Occipital lobe (tissue), 2 donors: ENCODE results near the gene FGF1. TPM values are rescaled to one million over a fixed set of nuclear protein-coding genes. Genes with fewer than 3 reads are reported as not detected.
"Not testable (repeated sequence)": the region's sequence is repeated elsewhere in the genome, so short reads cannot be mapped to it uniquely, and the experiment has no call there.

Experiments used
- DNase-seq: peaks from one replicate; lab custom pipeline; 2025; lab: John Stamatoyannopoulos, UW
- total RNA-seq: library from RNA; depleted of rRNA; stranded (reverse); fragments of >200 nt; gene quantifications from one replicate; pipeline ENCODE4 v1.2.3, GENCODE V29; 2014

Gene FGF1
- total RNA-seq, 1 donor from 2014 or later, result 6.9 TPM

DNA sequence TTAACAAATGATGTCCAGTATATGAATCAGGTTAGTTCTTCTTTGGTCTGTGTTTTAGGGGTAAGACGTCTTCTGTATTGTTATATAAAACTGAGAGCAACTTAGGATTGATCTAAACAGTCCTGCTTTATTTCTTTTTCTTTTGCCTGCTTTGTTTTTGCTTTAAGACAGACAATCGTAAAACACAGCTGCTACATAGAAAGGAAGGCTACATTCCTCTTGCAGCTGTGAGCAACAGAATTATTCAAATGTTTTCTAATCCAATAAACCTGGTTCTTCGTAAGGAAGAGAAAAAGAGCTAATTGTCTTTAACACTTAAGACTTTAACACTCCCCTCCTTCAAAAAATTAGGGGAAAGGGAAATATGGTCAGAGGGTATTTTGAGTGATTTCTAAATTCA, 14.6 kb downstream of the FGF1 start:
- DNase-seq, result no peak

DNA sequence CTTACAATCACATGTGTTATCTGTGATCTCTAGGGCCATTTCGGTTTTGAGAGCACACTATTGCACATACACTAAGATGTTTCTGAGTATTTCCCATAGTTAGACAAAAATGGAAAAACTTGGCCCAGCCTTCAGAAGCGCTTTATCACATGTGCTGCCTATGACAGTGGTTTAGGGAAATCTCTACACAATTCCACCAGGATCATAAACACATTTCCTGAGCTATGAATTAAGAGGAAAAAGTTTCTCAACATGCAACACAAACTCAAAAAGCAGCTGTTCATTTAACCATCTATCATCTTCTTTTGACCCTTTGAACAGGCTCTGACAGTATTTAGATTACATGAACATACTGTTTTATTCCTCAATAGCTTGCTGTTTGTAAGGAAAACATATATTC, 15.1 kb downstream of the FGF1 start:
- DNase-seq, result no peak

DNA sequence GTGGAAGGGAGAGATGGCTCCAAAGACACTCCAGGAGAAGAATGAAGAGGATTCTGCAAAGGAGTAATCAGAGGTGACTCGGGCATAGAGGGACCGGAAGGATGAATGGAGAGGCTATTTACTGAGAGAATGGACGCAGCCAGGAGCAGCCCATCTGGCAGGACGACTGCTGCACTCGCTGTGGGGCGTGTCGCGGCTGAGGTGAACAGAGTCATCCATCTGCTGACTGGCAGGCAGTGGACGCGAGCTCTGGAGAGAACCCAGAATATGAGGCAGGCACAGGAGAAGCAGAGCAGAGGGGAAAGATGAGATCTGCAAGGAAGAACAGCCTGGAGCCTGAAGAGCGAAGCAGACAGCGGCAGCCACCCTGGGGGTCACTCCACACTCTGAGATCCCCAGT, 16.4 kb downstream of the FGF1 start:
- DNase-seq, result no peak

DNA sequence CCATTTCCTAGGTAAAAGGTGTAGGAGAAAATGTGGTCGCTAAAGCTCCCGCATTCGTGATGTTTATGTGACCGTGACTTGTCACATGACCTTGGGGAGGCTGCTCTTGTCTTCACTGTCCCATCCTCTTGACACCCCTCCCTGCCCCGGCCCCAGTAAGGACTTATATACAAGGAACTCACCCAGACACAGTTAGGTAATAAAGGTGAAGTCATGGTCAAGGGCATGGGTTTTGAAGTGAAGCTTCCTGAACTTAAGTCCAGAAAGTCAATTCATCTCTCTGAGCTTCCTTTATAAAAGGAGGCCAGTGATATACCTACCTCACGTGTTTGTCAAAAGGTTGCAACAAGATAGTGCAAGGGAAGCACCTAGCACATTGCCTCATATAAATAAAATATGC, 17.6 kb downstream of the FGF1 start:
- DNase-seq, result no peak

DNA sequence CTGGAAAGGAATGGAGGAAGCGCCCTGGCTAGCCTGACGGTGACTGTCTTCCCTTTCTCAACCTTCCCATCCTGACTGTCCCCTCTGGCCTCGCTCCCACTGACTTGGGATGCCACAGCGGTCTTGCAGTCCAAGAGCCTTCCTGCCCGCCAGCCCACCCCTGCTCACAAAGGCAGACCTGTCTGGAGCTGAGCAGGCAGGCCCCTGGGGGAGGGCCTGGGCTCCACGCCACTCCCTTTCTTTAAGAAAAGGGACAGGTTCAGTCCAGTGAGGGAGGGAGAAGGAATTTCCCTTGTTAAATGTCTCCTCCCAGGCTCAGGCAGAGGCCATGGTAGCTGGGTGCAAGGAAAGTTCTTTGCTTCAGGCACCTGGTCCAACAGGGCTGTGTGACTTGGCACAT, 18.1 kb downstream of the FGF1 start:
- DNase-seq, result no peak

DNA sequence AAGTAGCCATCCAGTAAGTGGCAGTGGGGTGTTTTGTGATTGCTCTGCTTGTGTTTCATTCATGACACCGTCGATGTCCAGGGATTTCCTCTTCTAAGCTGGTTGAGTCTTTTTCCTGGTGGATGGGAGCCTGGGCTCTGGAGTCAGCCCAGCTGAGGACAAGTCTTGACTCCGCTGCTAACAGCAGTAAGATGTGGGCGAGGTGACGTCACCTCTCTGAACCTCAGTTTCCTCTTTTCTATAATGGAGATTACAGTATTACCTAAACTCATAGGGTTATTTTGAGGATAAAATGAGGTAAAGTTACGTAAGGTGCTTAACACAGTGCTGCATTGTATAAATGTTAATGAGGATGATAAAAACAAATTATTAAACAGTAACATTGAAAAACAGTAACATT, 21.3 kb downstream of the FGF1 start:
- DNase-seq, result no peak

DNA sequence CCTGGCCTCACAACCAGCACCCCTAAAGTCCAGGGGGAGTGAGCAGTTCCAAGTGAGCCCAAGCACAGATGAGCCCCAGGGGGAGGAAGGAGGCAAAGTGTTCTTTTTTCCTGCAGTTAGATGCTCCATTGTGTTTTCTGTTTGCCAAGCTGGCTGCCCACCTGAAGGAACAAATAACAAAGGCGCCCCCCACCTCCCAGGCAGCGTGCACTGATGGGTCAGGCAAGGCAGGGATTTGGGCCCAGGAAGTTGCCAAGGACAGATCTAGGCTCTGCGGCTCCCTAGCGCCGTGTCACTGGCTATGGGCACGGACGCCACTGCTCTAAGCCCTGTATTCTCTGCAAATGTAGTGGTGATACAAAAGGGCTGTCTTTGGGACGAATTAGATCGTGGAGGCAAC, 21.8 kb downstream of the FGF1 start:
- no peak for DNase-seq

DNA sequence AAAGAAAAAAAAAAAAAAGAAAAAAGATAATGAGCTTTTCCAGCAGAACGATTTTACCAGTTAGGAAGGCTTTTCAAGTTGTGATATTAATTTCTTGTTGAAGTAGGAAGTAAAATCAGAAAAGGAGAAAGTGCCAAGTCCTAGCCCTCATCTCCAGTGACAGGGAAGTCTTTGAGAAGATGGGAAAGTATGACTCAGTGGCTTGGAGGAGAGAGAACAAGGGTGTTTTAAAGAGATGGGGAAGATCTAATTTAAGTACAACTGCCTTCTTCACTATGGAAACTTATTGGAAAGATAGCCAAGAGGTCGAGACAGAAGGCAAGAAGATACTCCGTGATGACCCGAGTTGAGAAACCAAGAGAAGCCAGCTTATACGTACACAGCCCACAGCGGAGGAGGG, 22.6 kb downstream of the FGF1 start:
- DNase-seq, result no peak

DNA sequence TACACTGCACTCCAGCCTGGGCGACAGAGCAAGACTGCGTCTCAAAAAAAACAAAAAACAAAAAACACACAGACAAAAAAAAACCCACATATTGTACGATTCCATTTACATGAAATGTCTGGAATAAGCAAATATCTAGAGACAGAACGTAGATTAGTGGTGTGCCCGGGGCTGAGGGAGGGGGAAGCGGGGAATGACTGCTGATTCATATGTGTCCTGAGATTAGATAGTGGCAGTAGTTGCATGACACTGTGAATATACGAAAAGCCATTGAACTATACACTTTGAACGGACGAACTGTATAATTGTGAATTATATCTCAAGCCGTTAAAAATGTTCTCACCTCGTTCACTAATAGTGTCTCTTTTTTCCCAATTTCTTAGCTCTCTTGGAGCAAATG, 23.9 kb downstream of the FGF1 start:
- DNase-seq, result no peak

DNA sequence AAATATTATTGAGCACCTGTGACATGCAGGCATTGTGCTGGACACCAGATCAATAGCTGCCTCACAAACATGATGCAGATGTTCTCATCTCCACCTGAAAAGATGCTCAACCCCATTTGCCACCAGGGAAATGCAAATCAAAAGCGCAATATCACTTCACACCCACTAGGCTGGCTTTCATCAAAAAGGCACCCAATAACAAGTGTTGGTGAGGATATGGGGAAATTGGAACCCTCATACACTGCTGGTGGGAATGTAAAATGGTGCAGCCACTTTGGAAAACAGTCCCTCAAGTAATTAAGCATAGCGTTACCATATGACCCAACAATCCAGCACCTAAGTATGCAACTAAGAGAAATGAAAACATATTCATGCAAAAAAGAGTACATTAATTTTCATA, 24.7 kb downstream of the FGF1 start:
- DNase-seq, result no peak

DNA sequence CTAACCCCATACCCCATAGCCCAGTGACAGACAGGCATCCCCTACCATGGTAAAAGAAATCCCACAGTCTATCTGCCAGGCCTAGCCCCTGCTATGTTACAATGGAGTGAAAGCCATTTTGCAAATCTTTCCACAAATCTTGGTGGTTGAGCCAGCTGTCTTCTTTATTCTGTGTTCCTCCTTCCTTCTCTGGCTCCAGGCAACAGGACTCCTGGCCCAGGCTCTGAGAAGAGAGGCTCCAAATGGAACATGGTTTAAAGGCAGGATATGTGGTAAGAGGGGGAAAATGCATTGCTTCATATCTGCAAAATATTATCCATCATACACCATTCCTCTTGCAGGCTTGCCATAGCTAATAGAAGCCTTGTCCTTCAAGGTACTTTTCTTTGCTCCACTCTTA, 25.2 kb downstream of the FGF1 start:
- no peak for DNase-seq

DNA sequence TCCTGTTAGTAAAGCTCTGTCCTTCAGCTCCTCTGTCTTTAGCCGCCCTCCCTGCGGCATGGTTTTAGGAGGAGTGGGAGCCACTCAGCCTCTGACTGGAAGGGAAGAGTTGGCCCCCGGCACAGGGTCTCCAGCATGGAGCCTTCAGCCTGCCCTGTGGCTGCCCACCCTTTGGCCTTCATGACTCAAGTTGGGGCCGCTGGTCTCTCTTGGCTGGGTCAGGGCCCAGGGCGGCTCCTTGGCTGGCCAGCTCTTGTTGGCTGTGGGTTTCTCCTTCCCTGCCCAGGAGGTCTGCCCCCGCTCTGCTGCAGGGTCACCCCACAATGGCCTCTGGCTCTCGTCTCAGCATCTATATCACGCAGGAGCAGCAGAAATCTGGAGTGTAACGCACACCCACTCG, 25.7 kb downstream of the FGF1 start:
- no peak for DNase-seq

DNA sequence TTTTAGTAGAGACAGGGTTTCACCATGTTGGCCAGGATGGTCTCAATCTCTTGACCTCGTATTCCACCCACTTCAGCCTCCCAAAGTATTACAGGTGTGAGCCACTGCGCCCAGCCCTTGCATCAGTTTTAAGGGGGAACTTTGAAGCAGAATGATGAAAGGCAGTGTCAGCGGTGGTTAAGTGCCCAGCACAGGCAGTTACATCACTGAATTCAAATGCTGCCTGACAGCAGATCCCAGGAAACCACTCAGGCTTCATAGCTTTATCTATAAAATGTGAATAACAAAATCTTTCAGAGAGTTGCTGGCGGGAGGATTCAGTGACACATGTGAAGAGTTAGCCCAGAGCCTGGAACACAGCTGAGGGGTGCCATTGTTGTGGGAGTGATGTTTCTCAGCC, 26.5 kb downstream of the FGF1 start:
- DNase-seq, result no peak

DNA sequence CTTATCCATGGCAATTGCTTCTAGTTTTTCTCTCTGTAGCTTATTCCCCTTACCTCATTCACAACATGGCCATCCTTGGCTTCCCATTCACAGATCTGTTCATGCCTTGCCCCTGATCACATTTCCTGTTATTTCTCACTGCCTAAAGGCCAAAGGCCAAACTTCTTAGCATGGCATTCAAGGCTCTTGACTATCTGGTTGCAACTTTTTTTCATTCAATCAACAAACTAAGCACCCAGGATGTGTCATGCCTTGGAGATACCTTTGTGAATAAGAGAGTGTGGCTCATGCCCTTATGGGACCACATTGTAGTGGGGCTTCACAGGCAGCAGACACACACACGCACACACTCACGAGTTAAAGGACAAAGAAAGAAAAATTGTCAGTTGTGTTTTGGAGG, 27.6 kb downstream of the FGF1 start:
- no peak for DNase-seq

DNA sequence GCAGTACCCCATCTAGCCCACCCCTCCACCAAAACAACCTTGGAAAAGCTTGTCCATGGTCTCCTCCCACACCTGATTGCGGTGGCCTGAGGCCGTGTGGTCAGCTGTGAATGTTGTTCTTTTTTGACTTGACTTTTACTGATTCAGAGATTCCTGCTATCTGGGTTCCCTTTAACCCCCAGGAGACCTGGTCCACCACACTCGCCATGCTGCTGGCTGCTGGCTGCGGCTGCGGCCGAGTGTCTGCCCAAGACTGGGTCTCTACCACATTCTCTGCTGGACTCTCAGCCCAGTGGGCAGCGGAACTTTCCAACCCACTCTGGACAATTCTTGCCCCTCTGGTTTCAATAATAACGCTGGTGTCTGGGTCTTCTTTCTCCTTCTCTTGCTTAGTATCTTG, 28.4 kb downstream of the FGF1 start:
- no peak for DNase-seq

DNA sequence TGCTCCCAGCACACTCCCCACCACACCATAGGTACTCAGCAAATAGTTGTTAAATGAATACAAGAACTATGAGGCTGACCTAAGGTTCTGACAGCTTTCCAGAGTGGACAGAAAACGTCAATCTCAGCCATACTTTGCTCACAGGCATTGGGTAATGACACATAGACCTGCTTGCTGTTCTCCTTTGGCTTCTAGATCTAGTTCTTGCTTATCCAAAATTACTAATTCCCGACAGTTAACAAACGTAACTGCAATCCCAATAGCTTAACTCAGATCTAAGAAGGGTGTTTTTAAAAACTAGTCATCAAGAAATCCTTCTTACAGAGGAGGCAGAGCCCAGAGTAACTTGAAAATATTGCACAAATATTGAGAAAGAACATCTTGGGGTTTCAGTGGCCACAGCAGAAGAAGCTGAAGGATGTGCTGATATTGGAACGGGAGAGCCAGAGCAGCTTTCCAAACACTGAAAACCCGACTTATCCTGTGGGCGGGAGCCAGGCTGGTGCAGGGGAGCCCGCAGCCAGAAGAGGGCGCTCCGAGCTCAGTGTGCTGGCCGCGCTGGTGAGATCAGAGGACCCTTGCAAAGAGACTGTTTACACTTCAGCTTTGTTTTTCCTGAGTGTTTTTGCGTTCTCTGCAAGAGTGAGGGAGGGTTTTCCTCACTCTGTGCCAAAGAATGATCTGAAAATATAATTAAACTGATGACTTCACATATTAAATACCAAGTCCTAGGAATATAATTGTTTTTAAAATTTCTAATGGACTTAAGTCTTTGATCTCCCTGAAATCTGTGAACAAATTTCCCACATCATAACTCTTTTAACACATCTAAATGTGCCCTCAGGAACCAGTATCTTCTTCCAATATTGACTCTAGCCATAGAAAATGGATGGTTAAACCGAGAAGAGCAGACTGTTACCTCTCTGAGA, 30.3 kb downstream of the FGF1 start:
- peak; percentile 75 for DNase-seq

DNA sequence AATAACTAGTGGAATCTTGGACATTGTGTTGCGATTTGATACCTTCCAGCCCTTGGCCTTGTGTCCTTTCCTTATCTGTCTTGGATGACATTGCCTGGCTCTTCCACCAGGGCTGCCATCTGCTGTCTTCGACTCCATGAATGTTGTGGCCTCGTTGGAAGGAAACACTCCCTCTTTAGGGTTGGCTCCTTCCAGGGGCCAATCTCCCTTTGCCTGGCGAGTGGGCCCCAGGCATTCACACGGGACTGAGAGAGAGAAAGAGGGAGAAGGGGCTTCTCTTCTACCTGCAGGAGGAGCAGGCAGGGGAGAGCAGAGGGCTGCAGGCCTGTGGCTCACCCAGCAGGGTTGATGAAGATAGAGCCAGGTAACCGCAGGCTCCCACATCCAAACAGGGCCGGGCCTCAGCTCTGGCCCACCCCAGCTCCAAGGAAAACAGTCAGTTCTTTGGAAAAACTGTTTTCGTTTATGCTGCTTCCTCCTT, 31.3 kb downstream of the FGF1 start:
- DNase-seq, result no peak

DNA sequence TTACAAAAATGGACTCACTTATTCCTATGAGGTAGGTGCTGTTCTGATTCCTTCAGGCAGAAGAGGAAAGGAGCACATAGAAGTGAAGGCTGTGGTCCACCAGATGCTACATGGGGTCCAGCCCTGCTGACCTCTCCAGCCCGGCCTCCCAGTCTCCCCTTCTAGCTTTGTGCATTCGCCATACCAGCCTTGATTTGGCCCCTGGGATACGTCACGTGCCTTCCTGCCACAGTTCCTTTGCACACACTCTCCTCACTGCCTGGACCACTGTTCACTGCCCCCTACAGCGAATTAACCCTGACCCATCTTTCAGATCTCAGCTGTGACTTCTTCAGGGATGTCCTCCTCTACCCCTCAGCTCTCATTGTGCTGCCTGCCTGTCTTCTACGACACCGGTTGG, 32.6 kb downstream of the FGF1 start:
- DNase-seq, result no peak

DNA sequence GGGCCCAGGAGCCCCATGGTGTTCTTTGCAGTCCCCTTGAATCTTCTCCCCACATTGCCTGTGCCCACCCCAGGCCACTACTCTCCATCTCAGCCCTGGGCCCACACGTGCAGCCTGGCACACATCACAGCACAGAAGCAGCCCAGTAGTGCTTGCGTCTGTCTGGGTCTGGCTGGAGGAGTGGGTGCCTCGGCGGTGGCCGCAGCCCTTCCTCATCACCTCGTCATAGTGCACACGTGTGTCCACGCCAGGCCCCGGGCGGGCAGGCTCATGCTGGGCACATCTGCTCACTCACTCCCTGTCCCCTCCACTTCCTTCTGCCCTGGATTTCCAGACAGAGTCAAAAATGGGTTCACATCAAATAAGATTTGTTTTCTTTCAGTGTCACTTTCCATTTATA, 33.3 kb downstream of the FGF1 start:
- DNase-seq, result no peak

DNA sequence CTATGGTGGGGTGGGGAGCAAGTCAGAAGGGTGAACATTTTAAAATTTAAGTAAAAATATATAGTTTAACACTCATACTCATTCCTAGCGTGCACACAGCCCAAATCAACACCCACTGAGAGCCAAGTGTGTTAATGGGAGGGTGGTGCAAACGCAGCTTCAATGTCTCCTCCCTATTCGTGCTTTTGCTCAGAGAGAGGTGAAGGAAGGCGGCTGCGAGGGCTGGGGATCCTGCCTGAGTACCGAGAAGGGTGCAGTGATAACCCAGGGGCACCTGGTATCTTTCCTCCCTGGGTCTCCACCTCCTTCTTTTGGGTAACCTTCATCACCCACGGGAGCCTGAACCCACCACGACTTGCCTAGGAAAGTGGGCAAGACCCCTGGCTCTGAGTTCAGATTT, 35.0 kb downstream of the FGF1 start:
- no peak for DNase-seq

DNA sequence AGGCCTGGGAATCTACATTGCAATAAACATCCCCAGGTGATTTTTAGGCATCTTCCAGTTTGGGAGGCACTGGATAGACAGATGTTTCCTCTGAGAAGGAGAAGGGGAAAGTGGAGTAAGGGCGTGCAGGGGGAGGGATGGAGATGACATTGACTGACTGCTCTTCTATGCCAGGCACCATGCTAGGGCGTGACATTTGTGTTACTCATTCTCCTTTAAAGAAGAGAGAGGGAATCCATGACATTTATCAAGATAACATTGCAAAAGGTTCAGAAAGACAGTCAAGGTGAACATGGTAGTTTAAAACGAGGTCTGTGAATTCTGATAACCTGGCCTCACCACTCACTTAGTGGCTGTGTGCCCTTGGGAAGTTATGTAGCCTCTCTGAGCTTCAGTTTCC, 35.8 kb downstream of the FGF1 start:
- no peak for DNase-seq

DNA sequence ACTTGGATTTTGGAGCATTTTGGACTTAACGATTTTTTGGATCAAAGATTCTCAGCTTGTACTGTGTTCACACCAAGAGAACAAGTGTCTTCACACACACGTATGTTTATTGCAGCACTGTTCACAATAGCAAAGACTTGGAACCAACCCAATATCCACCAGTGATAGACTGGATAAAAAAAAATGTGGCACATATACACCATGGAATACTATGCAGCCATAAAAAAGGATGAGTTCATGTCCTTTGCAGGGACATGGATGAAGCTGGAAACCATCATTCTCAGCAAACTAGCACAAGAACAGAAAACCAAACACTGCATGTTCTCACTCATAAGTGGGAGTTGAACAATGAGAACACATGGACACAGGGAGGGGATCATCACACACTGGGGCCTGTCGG, 37.8 kb downstream of the FGF1 start:
- not testable (repeated sequence) for DNase-seq

DNA sequence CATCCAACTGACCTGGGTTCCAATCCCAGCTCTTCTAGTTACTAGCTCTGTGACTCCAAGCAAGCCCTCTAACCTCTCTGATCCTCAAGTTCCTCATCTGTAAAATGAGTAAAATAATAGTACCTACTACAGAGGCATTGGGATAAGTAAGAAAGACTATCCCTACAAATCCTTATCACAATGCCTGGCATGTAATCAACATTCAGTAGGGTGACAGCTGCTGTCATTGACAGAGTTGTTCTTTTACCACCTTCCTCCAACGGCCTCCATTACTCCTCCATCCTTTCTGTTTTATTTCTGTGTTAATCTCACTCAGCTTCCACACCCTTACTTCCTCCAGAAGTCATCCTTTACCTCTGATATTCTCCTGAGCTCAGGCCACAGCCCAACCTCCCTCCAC, 40.4 kb downstream of the FGF1 start:
- no peak for DNase-seq
